ENCODE results near the gene TBL1X. TPM values are rescaled to one million over a fixed set of nuclear protein-coding genes. Genes with fewer than 3 reads are reported as not detected.

The TBL1X gene
- polyA plus RNA-seq, 3 donors, result 12.5 to 19.5 (median 13.8) TPM

- Histone ChIP-seq H4K20me1 (ENCODE audit: insufficient read depth, low read length) (peaks cover 100% of the 10 kb centered on the region), H3K9ac (ENCODE audit: insufficient read depth, low read length, poor library complexity, severe bottlenecking) (no peak overlapping the region), H3K27me3 (ENCODE audit: control insufficient read depth in 2 of 2, insufficient read depth in 2 of 2, low read length in 2 of 2) (peaks cover 0 to 8% of the 10 kb centered on the region in 2 donors), H3K27ac (ENCODE audit: low read depth in 1 of 2, low read length in 2 of 2) (no peak overlapping the region), H2AFZ (ENCODE audit: insufficient read depth, low read depth, low read length, poor library complexity, severe bottlenecking) (no peak overlapping the region), H3K9me3 (replicated peaks in 1 of 2; ENCODE audit: control insufficient read depth in 1 of 2, insufficient read depth in 1 of 2, low read length in 2 of 2) (no peaks in the 10 kb centered on the region), H3K4me3 (replicated peaks in 1 of 3; ENCODE audit: low read depth in 2 of 3, low read length in 3 of 3) (no peak overlapping the region), H3K4me1 (ENCODE audit: control insufficient read depth in 1 of 2, insufficient read depth in 2 of 2, low read length in 2 of 2) (peaks cover 28 to 41% of the 10 kb centered on the region in 2 donors), H3K36me3 (replicated peaks in 1 of 2; ENCODE audit: control insufficient read depth in 1 of 2, insufficient read depth in 2 of 2, low read length in 2 of 2) (no peaks in the 10 kb centered on the region), H3K79me2 (ENCODE audit: insufficient read depth, low read length) (peaks cover 17% of the 10 kb centered on the region), H3K4me2 (replicated peaks; ENCODE audit: extremely low read depth, low read length, poor library complexity, severe bottlenecking) (no peak overlapping the region)
- TF ChIP-seq, protein P1, sequence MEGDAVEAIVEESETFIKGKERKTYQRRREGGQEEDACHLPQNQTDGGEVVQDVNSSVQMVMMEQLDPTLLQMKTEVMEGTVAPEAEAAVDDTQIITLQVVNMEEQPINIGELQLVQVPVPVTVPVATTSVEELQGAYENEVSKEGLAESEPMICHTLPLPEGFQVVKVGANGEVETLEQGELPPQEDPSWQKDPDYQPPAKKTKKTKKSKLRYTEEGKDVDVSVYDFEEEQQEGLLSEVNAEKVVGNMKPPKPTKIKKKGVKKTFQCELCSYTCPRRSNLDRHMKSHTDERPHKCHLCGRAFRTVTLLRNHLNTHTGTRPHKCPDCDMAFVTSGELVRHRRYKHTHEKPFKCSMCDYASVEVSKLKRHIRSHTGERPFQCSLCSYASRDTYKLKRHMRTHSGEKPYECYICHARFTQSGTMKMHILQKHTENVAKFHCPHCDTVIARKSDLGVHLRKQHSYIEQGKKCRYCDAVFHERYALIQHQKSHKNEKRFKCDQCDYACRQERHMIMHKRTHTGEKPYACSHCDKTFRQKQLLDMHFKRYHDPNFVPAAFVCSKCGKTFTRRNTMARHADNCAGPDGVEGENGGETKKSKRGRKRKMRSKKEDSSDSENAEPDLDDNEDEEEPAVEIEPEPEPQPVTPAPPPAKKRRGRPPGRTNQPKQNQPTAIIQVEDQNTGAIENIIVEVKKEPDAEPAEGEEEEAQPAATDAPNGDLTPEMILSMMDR (IDR thresholded peaks at IDR 0.05), result no peak
- Mint-ChIP-seq H3K9me3 (no peaks in the 10 kb centered on the region), H3K4me1 (peaks cover 64% of the 10 kb centered on the region), H3K27me3 (ENCODE audit: low read depth in 3 of 3) (peaks cover 0 to 35% (median 0%) of the 10 kb centered on the region in 3 donors), H3K4me3 (peak overlapping the region in 1 of 2 donors; percentile 45), H3K27ac (peak overlapping the region in 2 of 7 donors; percentile 34 to 38), H3K36me3 (peaks cover 13 to 17% of the 10 kb centered on the region in 2 donors)
- WGBS (ENCODE audit: insufficient coverage), result 54% methylated on average over 6 of the region's 8 CpGs
- intact Hi-C loops (cut with micrococcal nuclease), result no loop called here
- peak; percentile 5 to 13 (median 8) for DNase-seq
These were observed 68.8 kb downstream of the TBL1X start for GRCh38 chrX:9533611-9534010.

GRCh38 chrX:9534686-9535085 lies 69.8 kb downstream of the TBL1X start:
- Histone ChIP-seq H3K36me3 (replicated peaks in 1 of 2; ENCODE audit: control insufficient read depth in 1 of 2, insufficient read depth in 2 of 2, low read length in 2 of 2) (peaks cover 0 to 3% of the 10 kb centered on the region in 2 donors), H3K27me3 (ENCODE audit: control insufficient read depth in 2 of 2, insufficient read depth in 2 of 2, low read length in 2 of 2) (peaks cover 0 to 8% of the 10 kb centered on the region in 2 donors), H3K79me2 (ENCODE audit: insufficient read depth, low read length) (peaks cover 18% of the 10 kb centered on the region), H3K4me1 (ENCODE audit: control insufficient read depth in 1 of 2, insufficient read depth in 2 of 2, low read length in 2 of 2) (peaks cover 28 to 41% of the 10 kb centered on the region in 2 donors), H3K9me3 (replicated peaks in 1 of 2; ENCODE audit: control insufficient read depth in 1 of 2, insufficient read depth in 1 of 2, low read length in 2 of 2) (no peaks in the 10 kb centered on the region), H2AFZ (ENCODE audit: insufficient read depth, low read depth, low read length, poor library complexity, severe bottlenecking) (no peak overlapping the region), H3K4me3 (replicated peaks in 1 of 3; ENCODE audit: low read depth in 2 of 3, low read length in 3 of 3) (no peak overlapping the region), H3K4me2 (replicated peaks; ENCODE audit: extremely low read depth, low read length, poor library complexity, severe bottlenecking) (no peak overlapping the region), H3K9ac (ENCODE audit: insufficient read depth, low read length, poor library complexity, severe bottlenecking) (no peak overlapping the region), H3K27ac (ENCODE audit: low read depth in 1 of 2, low read length in 2 of 2) (no peak overlapping the region), H4K20me1 (ENCODE audit: insufficient read depth, low read length) (peaks cover 100% of the 10 kb centered on the region)
- TF ChIP-seq, protein P1 (IDR thresholded peaks at IDR 0.05), result no peak
- Mint-ChIP-seq H3K27me3 (ENCODE audit: low read depth in 3 of 3) (peaks cover 0 to 30% (median 0%) of the 10 kb centered on the region in 3 donors), H3K9me3 (no peaks in the 10 kb centered on the region), H3K36me3 (peaks cover 13 to 20% of the 10 kb centered on the region in 2 donors), H3K27ac (peak overlapping the region in 1 of 7 donors; percentile 37), H3K4me3 (no peak overlapping the region), H3K4me1 (peaks cover 58% of the 10 kb centered on the region)
- no CpG with 5 or more reads among the region's 3 CpGs for WGBS (ENCODE audit: insufficient coverage)
- intact Hi-C loops (cut with micrococcal nuclease), result no loop called here
- no peak for DNase-seq
